Testis (tissue), 3 donors: ENCODE data around the gene IL16. TPM values are rescaled to one million over a fixed set of nuclear protein-coding genes. Genes with fewer than 3 reads are reported as not detected.

Source experiments
- DNase-seq: peaks from one replicate; pipeline ENCODE4 v3.0.0-alpha.2; 2019
- H3K27ac ChIP-seq, 2 donors: fragments of 200-600 bp; sonication (generic); one replicate each; pipeline ENCODE4 v1.5.1; 2019
- H3K27me3 ChIP-seq: fragments of 200-600 bp; sonication (generic); one replicate; pipeline ENCODE4 v1.5.1; 2019
- H3K36me3 ChIP-seq: fragments of 200-600 bp; sonication (generic); one replicate; pipeline ENCODE4 v1.5.1; 2017; ENCODE audit warnings: low read depth; ENCODE audit errors: missing control alignments
- H3K4me1 ChIP-seq: fragments of 200-600 bp; sonication (generic); one replicate; pipeline ENCODE4 v1.5.1; 2019
- H3K4me3 ChIP-seq, 2 donors: fragments of 200-600 bp; sonication (generic); one replicate each; pipeline ENCODE4 v1.5.1; 2017 to 2019
- H3K9me3 ChIP-seq: fragments of 200-600 bp; sonication (generic); one replicate; pipeline ENCODE4 v1.5.1; 2017
- CTCF ChIP-seq, 3 experiments: fragments of 450-650 bp in 2 of 3; fragments of 200-600 bp in 1 of 3; sonication (generic) in 1 of 3; IDR thresholded peaks; one replicate each; pipeline ENCODE4 v1.5.1; 2016 to 2019; ENCODE audit warnings: antibody characterized with exemption in 3 of 3, mild to moderate bottlenecking in 2 of 3, moderate library complexity in 1 of 3
- POLR2A ChIP-seq: fragments of 450-650 bp; IDR thresholded peaks from one replicate; pipeline ENCODE4 v1.6.1; 2017; ENCODE audit warnings: antibody characterized with exemption, mild to moderate bottlenecking, moderate library complexity
- WGBS, 2 donors: methylation state at CpG; one replicate each; pipeline ENCODE4 v1.1.5; 2018; 5-methylcytosine and 5-hydroxymethylcytosine counted together
- intact Hi-C: fragments of 100-400 bp; cut with DNase I; formaldehyde crosslinking; loops from one replicate; pipeline ENCODE4 v1.15.1; 2023; ENCODE audit warnings: low total_unique reads
- polyA plus RNA-seq: library from polyadenylated mRNA; stranded (reverse); fragments of 350-450 nt; fragmentation: Illumina TruSeq; extraction: RNeasy Lipid Tissue Mini Kit (QIAGEN cat#74804); gene quantifications from one replicate; pipeline ENCODE4 v1.2.3, GENCODE V29; 2014; ENCODE audit warnings: low read depth, low replicate concordance; ENCODE audit not compliant: insufficient read depth
- total RNA-seq, 2 donors: library from RNA; depleted of rRNA; stranded (reverse); fragments of >200 nt; gene quantifications; one replicate each; pipeline ENCODE4 v1.2.3, GENCODE V29; 2016

IL16 gene
- total and polyA plus RNA-seq, 3 donors from 2014 or later: 13.1 to 17.6 (median 14.9) TPM

DNA sequence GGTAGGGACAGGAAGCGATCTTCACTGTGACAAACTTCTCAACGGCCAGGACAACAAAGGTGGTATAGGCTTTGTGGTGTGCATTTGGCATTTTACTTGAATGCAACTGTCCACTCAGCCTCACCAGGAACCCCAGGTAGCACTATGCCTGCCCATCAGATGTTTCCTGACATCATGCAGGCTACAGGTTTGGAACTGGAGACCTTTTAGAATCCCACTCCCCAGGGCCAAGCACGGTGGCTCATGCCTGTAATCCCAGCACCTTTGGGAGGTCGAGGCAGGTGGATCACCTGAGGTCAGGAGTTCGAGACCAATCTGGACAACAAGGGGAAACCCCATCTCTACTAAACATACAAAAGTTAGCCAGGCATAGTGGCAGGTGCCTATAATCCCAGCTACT, 117.7 kb downstream of the IL16 start:
- TF ChIP-seq CTCF (IDR thresholded peaks at IDR 0.05) (no peak), POLR2A (no peak)
- no peak for DNase-seq
- Histone ChIP-seq H3K36me3 (no peaks in the 10 kb centered on the region), H3K27ac (no peak overlapping the region), H3K4me3 (no peak overlapping the region), H3K4me1 (peaks cover 16% of the 10 kb centered on the region), H3K27me3 (no peaks in the 10 kb centered on the region), H3K9me3 (no peaks in the 10 kb centered on the region)
- 92 to 94% methylated on average over 4 to 5 of the region's 5 CpGs for WGBS, 2 donors
- intact Hi-C loops: no loop called here

DNA sequence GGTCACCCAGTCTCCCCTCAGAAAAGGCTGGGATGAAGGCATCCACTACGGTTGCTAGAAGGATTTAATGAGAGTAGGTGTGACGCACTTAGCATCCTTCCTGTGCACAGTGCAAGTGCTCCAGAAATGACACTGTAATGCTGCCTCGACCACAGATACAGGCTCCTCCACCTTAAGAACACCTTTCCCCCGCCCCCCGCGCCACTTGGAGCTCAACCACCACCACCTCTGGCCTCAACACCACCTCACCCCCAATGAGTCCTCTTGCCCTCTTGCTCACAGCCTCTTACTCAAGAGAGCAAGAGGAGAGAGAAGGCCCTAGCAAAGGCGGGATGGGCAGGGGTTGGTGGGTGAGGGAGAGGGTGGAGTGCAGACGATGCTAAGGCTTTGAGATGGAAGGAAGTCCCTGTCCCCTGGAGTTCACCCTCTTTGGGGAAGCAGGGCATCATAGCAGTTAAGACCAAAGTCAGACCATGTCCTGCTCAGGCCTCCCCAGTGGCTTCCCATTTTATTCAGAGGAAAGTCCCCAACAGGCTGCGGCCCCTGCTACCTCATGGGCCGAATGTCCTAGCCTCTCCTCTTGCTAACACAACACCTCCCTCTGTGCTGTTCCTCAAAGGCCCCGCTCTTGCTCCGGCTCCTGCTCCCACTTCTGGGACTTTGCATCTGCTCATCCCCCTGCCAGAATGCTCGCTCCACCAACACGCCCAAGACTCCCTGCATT, 118.9 kb downstream of the IL16 start:
- DNase-seq: no peak
- Histone ChIP-seq H3K4me3 (no peak overlapping the region), H3K27me3 (no peaks in the 10 kb centered on the region), H3K9me3 (no peaks in the 10 kb centered on the region), H3K27ac (no peak overlapping the region), H3K36me3 (no peaks in the 10 kb centered on the region), H3K4me1 (peaks cover 16% of the 10 kb centered on the region)
- intact Hi-C loops: no loop called here
- 89 to 93% methylated on average over 14 of the region's 14 CpGs for WGBS, 2 donors
- no peak for TF ChIP-seq CTCF (IDR thresholded peaks at IDR 0.05)

DNA sequence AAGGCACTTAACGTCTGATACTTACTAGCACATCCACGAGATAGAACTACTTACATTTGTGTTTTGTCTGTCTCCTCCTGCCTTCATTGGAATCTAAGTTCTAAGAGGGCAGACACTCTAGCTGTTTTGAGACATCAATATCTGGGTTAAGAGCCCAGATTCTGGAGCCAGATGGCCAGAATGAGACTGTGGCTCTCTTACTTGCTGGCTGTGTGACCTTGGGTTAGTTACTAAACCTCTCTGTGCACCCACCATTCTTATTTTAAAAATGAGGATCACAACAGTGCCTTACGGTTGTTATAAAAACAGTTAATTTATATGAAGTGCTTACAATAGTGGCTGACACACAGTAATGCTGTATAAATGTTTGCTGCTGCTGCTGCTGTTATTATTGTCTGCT, 119.6 kb downstream of the IL16 start:
- intact Hi-C loops: no loop called here
- no peaks in the 10 kb centered on the region for H3K36me3 ChIP-seq
- no peaks in the 10 kb centered on the region for H3K9me3 ChIP-seq
- peaks cover 12% of the 10 kb centered on the region for H3K4me1 ChIP-seq
- no peak overlapping the region for H3K27ac ChIP-seq
- H3K4me3 ChIP-seq: no peak overlapping the region
- no peaks in the 10 kb centered on the region for H3K27me3 ChIP-seq
- no peak for DNase-seq
- 77 to 82% methylated on average over 3 of the region's 3 CpGs for WGBS, 2 donors
- TF ChIP-seq CTCF (IDR thresholded peaks at IDR 0.05) (no peak), POLR2A (no peak)

DNA sequence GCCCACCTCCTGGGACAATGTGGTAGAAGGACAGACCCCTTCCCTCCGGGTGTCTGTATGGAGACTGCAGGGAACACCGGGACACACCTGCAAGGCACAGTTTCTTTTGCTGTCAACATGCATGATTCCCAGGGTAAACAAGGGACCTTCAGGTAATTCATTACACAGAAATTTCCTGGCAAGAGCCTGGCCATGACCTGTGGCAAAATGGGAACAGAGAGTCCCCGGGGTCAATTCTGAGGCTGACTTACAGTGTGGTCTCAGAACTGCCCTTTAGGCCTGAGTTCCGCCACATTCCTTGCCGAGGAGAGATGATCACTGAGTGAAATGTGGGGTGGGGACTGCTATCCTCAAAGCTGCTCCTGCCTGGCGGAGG, 121.0 kb downstream of the IL16 start:
- H3K36me3 ChIP-seq: no peaks in the 10 kb centered on the region
- H3K9me3 ChIP-seq: no peaks in the 10 kb centered on the region
- no peak overlapping the region for H3K27ac ChIP-seq
- no peak for TF ChIP-seq POLR2A
- no peak for TF ChIP-seq CTCF (IDR thresholded peaks at IDR 0.05)
- no peaks in the 10 kb centered on the region for H3K27me3 ChIP-seq
- DNase-seq: no peak
- 87 to 88% methylated on average over 6 of the region's 6 CpGs for WGBS, 2 donors
- intact Hi-C loops: no loop called here
- no peak overlapping the region for H3K4me3 ChIP-seq
- H3K4me1 ChIP-seq: peaks cover 13% of the 10 kb centered on the region

- no peak overlapping the region for H3K27ac ChIP-seq
- 81 to 86% methylated on average over 1 of the region's 1 CpG for WGBS, 2 donors
- intact Hi-C loops: no loop called here
Observed at GRCh38 chr15:81321667-81322066, 125.0 kb downstream of the IL16 start.

More at GRCh38 chr15:81321667-81322066, 125.0 kb downstream of the IL16 start:
- H3K9me3 ChIP-seq: no peaks in the 10 kb centered on the region
- H3K27me3 ChIP-seq: no peaks in the 10 kb centered on the region
- no peak overlapping the region for H3K4me3 ChIP-seq
- no peak for DNase-seq
- TF ChIP-seq CTCF (IDR thresholded peaks at IDR 0.05): no peak
- TF ChIP-seq POLR2A: no peak
- peaks cover 14% of the 10 kb centered on the region for H3K4me1 ChIP-seq
- H3K36me3 ChIP-seq: no peaks in the 10 kb centered on the region
